K562 (cell line): ENCODE measurements around the gene ACKR2. TPM values are rescaled to one million over a fixed set of nuclear protein-coding genes. Genes with fewer than 3 reads are reported as not detected.

Experiments
- BRF1 ChIP-seq: IDR thresholded peaks from 3 replicates; pipeline ENCODE4 v1.6.1; 2011; ENCODE audit warnings: borderline replicate concordance, mild to moderate bottlenecking; ENCODE audit not compliant: insufficient read length; ENCODE audit errors: extremely low read depth
- CBFB ChIP-seq: sonication (generic); formaldehyde crosslinking; IDR thresholded peaks from 2 replicates; pipeline ENCODE4 v1.4.0; 2020; ENCODE audit warnings: mild to moderate bottlenecking, missing genetic modification reagents
- CREB3 ChIP-seq: fragments of 450-650 bp; conservative IDR thresholded peaks from 2 replicates; pipeline ENCODE4 v1.6.1; 2016; ENCODE audit warnings: missing genetic modification characterization, low read depth, mild to moderate bottlenecking, missing compliant biosample characterization, moderate library complexity
- CTCFL ChIP-seq: IDR thresholded peaks from 2 replicates; pipeline ENCODE4 v1.6.1; 2011; ENCODE audit warnings: borderline replicate concordance, low read depth, mild to moderate bottlenecking, moderate library complexity, low read length; ENCODE audit not compliant: insufficient read depth, poor library complexity, severe bottlenecking
- HNRNPUL1 ChIP-seq: fragments of 200-400 bp; formaldehyde crosslinking; IDR thresholded peaks from 2 replicates; pipeline ENCODE4 v1.6.1; 2017; ENCODE audit warnings: low read length
- L3MBTL2 ChIP-seq: fragments of 450-650 bp; IDR thresholded peaks from 2 replicates; pipeline ENCODE4 v1.6.1; 2016; ENCODE audit warnings: mild to moderate bottlenecking, moderate library complexity
- MECOM ChIP-seq: fragments of 250-450 bp; sonication (Bioruptor Pico); IDR thresholded peaks from 2 replicates; pipeline ENCODE4 v1.8.0; 2022; ENCODE audit warnings: inconsistent platforms
- PYGO2 ChIP-seq: fragments of 450-650 bp; IDR thresholded peaks from 2 replicates; pipeline ENCODE4 v1.6.1; 2016; ENCODE audit warnings: mild to moderate bottlenecking, missing genetic modification characterization, moderate library complexity, missing compliant biosample characterization
- ZNF318 ChIP-seq, 2 experiments: fragments of 450-650 bp; IDR thresholded peaks; 2 replicates each; pipeline ENCODE4 v1.6.1; 2016; ENCODE audit warnings: mild to moderate bottlenecking in 2 of 2, borderline replicate concordance in 1 of 2, low read depth in 1 of 2, moderate library complexity in 1 of 2
- ZNF639 ChIP-seq, 2 experiments: fragments of 200-800 bp in 1 of 2; sonication (Bioruptor generic) in 1 of 2; sonication (generic) in 1 of 2; formaldehyde crosslinking in 1 of 2; IDR thresholded peaks in 1 of 2; conservative IDR thresholded peaks in 1 of 2; 2 replicates each; pipeline versions ENCODE4 v1.5.0 to v1.6.1; 2016 to 2020; ENCODE audit warnings: missing compliant biosample characterization in 1 of 2, missing genetic modification characterization in 1 of 2, missing genetic modification reagents in 1 of 2
- polyA plus RNA-seq, 8 experiments: library from polyadenylated mRNA; depleted of rRNA in 4 of 8; stranded (reverse) in 5 of 8; unstranded in 3 of 8; fragments of >200 nt; fragmentation: Nextera tagmentation in 2 of 8; fragmentation: Illumina TruSeq in 1 of 8; extraction: Ambion mirVana in 2 of 8; extraction: Trizol in 1 of 8; gene quantifications; 2 replicates each; pipeline versions ENCODE4 v1.2.1 to v1.2.3, GENCODE V29; 2011 to 2014; ENCODE audit warnings: inconsistent platforms in 1 of 8, missing spikeins in 1 of 8
- total RNA-seq, 7 experiments: library from RNA; depleted of rRNA in 6 of 7; stranded (reverse); fragments of >200 nt in 6 of 7; fragmentation: Illumina TruSeq in 2 of 7; extraction: Trizol in 2 of 7; gene quantifications; 2 replicates each; pipeline versions ENCODE4 v1.2.1 to v1.2.3, GENCODE V29; 2011 to 2021; ENCODE audit warnings: low replicate concordance in 1 of 7

Gene ACKR2
- total and polyA plus RNA-seq, 9 of the 15 experiments (the other 6 are each of a cell fraction or from before 2014, with no cell fraction given), result 0.03 to 0.69 (median 0.25) TPM; not detected in 1

GRCh38 chr3:42807929-42808328 is 1.3 kb upstream of the ACKR2 start (continued):
- TF ChIP-seq ZNF639 (CRISPR knock-in tag; conservative IDR thresholded peaks at IDR 0.05 in 1 of 2, IDR thresholded peaks at IDR 0.05 in 1 of 2) (peak in 1 of 2 experiments; percentile 64; a peak in 2 of 4 replicates), HNRNPUL1 (no peak), MECOM (CRISPR knock-in tag) (0 out of 2 replicates have a peak, but pooled peaks have one; percentile 31), BRF1 (no peak), L3MBTL2 (no peak), PYGO2 (tag) (peak; percentile 84), CBFB (CRISPR knock-in tag) (no peak), ZNF318 (IDR thresholded peaks at IDR 0.05; ENCODE audit: borderline replicate concordance in 1 of 2, low read depth in 1 of 2) (no peak), CTCFL (no peak), CREB3 (tag) (peak; percentile 89)
